NCI-H146 (cell line): ENCODE results near the gene CC2D2A.
"Not testable (repeated sequence)": the region's sequence is repeated elsewhere in the genome, so short reads cannot be mapped to it uniquely, and the experiment has no call there.

Experiments
- DNase-seq: peaks from one replicate; lab custom pipeline; 2025; lab: John Stamatoyannopoulos, UW

Gene CC2D2A

DNA sequence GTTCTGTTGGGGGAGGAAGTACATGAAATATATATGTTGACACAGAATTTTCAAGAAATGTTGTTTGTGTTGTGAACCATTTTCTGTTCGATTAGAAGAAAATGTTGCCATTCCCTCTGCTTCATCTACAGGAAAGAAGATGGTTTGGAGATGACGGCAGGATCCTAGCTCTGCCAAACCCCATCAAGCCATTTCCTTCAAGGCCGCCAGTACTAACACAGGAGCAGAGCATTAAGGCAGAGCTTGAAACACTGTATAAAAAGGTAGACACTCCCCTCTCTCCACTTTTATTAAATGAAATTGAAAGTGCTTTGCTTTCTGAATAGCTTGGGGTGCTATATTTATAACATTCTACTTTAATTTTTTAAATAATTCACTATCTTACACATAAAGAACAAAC is 46.8 kb downstream of the CC2D2A start:
- DNase-seq: no peak

DNA sequence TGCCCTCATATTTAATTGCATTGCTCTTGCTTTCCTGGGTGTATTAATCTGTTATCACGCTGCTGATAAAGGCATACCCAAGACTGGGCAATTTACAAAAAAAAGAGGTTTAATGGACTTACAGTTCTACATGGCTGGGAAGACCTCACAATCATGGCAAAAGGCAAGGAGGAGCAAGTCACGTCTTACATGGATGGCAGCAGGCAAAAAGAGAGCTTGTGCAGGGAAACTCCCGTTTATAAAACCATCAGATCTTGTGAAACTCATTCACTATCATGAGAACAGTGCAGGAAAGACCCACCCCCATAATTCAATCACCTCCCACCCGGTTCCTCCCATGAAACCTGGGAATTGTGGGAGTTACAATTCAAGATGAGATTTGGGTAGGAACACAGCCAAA is 48.0 kb downstream of the CC2D2A start:
- DNase-seq: not testable (repeated sequence)

DNA sequence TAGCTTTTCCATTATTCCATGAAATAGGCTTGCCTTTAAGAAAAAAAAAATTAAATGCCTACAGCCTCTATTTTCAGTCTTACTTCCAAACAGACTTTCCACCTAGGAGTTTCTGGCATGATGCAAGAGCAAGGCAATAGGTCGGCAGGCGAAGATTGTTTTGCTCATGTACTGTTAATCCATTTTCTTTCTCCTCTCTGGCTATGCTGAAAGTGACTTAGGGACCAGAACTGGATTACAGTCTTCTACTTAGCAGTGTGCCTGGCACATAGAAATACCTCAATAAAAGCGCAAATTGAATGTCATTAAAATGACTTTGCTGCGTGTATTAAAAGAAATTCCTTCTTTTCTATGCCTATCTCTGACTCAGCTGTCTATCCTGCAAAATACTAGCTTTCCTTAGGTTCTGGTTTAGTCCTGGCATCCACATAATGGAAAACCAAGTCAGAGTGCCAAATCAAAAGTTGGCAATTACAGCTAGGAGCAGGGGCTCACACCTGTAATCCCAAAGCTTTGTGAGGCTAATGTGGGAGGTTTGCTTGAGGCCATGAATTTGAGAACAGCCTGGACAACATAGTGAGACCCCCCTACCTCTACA is 51.9 kb downstream of the CC2D2A start:
- no peak for DNase-seq

DNA sequence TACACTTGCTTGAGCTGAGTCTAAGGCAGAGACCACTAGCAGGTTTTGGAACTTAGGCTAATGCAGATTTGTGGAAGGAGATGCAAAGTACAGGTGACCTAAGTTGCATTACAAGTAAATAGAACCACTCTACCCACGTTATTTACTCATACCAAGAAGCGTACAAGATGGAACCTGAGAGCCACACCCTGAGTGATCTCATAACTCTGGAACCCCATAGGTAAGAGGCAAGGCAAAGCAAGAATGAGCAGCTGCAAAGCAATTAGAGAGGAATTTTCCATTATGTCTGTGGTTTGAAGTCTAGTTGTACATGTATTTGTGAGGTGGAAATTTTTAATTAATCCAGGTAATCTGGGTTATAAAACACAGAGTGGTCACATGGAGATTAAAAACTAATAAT is 55.4 kb downstream of the CC2D2A start:
- DNase-seq: no peak

DNA sequence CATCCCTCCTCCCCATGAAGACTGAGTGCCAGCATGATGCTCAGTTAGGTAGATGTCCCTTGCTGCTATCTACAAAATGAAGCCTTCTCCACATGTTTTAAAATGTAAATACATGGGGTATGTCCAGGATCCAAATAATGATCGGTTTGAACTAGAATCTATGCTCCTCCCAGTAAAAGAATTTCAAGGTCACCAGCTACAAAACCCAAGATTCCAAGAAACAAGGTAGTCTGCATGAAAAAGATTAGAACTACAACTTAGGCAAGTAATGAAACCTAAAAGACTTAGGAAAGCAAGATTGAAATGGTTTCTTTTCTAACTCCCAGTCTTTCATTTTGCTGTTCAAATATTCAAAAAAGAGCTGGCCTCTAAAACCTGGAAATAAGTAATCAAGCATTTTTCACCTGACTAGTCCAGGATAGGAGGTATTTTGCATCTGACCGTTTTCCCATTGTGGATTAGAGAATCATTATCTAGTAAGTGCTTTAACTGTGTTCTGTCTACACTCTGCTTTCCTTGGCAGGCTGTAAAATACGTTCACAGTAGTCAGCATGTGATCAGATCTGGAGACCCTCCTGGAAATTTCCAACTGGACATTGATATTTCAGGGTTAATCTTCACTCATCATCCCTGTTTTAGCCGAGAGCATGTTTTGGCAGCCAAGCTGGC is 57.4 kb downstream of the CC2D2A start:
- no peak for DNase-seq

DNA sequence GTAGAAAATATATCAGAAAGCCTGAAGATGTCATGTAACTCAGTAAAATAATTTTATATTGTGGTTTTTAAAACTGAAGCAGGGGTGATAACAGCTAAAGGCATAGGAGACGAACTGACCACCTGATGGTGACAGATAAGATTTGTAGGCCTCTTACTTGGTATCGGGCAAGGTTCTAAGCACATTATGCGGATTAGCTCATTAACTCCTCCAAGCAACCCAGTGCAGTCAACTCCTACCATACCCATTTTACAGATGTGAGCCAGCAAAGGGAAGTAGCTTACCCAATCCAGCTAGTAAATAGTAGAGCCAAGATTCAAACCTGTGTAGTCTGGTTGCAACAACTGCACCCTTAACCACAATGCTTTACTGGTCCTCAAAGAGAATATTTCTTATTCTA is 62.1 kb downstream of the CC2D2A start:
- DNase-seq: no peak

DNA sequence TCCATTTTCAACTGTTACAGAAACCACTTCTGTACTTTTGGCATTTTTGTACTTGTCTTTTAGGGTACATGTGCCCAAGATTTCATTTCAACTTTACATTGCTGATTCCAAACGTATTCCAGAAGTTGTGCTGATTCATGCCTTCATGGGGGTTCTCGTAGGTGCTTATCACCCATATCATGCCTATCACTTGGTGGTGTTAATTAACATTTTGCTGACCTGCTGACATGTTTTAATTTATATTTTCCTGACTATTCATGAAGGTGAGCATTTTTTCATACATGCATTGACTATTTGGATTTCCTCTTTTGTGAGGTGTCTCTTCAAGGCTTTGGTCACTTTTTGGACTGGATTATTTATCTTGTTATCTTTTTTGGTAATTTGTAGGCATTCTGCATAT is 64.1 kb downstream of the CC2D2A start:
- no peak for DNase-seq

DNA sequence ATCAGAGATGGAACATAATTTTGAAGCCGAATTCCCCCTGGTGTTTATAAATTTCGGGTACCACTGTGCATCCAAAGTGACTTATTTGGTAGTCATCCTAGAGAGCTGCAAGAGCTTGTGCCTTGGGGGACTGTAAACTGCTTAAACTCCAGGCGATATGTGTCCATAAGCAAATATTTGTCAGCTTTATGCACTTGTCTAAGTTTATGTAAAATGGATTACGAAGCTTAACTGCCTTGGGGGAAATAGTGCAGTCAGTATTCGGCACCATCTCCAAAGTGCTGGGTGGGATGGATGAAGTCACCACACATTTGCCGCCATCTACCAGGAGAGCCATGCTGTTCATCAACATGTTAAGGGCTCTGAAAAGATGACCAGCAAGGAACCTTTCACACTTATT is 65.9 kb downstream of the CC2D2A start:
- DNase-seq: no peak

DNA sequence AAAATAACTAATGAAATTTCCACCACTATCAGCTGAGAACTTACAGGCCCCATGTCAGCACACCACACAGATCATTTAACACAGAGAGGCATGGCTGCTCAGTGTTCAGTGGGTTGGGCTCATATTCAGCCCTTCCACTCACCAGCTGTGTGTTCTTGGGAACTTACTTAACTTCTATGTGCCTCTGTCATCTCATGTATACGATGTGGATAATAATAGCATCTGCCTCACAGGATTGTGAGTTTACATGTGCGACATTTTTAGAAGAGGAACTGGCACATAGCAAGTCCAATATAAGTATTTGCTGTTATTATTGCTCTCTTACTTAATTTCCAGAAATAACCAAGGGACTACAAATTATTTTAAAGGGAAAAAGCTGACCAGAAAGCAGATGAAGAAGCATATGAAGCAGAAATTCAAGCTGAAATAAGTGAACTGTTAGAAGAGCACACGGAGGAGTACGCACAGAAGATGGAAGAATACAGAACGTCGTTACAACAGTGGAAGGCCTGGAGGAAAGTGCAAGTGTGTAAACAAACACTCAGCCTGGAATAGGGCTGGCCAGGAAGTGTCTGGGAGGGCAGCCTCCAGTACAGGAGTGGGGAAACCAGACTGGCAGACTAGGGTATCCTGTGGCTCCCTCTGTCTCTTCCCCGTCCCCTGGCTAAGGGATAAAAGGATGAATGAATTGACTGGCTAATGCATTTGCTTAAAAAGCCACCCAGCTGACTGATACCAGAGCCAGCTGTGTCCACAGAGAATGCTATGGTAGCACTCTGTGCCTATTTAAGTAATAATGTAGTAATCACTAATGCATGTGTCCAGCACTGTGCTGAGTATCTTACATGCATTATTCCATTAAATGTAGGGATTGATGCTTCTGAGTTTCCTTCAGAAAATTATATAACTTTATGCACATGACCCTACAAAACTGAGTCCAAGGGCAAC is 67.1 kb downstream of the CC2D2A start:
- DNase-seq: no peak

DNA sequence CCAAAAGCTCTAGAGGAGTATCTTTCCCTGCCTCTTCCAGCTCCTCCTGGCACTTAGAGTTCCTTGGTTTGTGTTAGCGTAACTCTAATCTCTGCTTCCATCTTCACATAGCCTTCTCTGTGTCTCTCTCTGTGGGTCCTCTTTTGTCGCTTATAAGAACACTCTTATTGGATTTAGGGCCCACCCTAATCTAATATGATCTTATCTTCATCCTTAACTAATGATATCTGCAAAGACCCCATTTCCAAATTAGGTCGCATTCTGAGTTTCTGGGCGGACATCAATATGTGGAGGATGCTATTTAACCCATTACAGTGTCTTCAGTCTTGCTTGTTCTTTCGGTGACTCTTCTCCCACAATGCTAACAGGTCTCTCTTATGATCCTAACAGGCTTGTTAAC is 72.3 kb downstream of the CC2D2A start:
- no peak for DNase-seq

DNA sequence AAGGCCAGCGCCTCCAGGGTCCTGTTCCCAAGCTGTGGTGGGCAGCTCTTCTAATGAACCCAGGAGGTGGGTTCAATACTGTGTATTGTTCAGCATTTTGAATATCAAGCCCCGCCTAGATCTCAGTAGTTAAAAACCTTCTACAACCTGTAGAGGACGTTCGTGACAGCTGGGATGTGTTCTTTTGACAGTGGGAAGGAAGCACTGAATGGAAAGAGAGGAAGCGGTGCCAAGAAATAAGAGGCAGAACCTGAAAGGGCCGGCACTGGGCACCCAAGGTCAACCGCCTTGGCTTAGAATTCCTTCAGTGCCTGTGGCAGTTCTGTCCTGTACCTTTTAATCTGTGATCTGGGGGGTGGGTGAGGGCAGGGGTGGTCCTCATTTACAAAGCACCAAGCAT is 73.1 kb downstream of the CC2D2A start:
- no peak for DNase-seq

DNA sequence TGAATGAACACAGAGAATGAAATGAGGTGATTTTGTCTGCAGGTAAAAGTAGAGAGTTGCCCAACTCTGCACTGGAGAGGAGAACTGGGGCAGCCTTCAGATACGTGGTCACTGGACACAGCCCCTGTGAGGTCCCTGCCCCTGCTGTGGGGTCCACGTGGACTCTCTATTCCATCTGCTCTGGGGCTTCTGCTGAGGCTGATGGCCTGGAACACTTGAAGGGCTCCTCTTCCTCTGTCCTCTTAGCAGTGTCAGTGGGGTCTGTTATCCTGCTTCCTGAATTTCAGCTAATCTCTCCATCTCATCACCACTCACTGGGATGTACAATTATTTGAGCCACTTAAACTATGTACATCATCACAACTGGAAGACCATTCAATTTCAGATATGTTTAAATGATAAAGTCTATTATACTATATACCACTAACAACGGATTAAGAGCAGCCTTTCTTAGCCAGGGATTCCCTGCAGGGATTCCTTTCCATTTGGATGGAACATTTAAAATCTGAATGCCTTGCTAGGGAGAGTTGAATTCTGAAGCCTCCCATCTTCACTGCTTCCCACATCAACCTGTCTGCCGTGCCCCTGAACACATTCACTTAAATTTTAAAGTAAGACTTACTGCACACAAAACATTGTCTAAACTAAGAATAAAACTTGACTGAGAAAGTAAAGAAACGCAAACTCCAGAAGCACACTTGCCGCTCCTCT is 74.0 kb downstream of the CC2D2A start:
- DNase-seq: no peak

DNA sequence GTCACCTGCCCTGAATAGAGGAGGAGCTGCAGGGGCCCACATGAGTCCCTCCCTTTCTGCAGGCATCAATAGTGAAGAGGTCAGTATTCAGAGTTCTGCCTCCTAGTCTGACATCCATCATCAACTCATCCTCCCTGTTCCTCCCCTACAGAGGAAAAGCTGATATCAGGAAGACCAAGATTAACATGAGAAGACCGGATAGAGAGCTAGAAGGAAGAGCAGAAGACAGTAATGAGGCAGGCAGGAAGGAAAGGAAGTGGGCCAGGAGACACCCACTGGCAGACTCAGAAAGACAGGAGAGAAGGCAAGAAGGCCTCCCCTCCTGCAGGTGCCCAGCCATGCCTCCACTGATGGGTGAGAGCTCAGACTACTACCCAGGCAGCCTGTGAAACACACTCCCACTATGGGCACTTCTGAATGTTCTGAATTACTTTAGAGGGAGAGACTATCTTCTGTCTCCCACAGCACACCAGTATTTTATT is 74.6 kb downstream of the CC2D2A start:
- DNase-seq: no peak

DNA sequence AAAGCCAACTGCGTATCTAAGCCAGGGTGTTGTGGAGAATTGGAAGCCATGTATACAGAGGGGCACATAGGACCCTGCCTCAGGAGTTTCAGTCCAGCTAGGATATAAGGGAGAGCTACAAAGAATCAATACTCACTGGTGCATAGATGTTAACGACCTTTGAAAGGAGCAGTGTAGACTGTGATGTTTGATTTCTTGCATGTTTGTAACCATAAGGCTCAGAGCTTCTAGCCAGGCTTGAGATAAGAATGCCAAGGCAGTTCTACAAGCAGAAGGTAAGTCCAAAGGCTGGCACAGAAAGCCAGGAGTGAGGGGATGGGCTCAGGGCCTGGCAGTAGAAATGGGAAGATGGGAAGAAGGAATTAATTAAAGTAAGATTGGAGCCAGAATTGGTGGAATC is 75.7 kb downstream of the CC2D2A start:
- no peak for DNase-seq

DNA sequence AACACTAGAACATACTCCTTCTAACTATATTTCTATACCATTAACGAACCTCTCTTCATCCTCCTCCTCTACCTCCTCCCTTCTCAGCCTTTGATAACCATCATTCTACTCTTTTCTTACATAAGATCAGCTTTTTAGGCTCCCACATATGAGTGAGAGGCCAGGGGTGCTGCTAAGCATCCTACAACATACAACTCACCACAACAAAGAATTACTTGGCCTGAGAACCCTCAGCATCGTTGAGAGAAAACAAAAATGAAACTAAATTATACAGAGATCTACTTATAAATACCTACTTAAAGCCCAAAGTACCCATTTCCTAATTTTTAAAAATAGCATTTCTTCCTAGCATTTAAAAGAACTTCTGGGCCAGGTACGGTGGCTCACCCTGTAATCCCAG is 77.7 kb downstream of the CC2D2A start:
- no peak for DNase-seq

DNA sequence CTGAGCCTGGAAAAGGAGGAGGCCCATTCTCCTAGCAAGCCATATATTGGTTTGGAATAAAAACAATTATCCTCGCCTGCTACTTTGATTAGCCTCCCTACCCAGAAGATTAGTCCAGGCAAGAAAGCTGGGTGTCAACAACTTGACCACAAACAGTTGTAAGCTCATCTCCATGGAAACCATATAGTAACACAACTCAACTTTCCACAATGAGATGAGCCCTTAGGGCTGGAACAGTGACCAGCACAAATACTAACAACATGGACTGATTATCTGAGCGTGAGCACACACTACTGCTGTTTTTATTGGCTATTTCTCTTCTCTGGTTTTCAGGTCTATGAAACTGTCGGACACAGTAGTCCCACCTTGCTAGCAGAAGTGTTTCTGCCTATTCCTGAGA is 80.8 kb downstream of the CC2D2A start:
- no peak for DNase-seq

DNA sequence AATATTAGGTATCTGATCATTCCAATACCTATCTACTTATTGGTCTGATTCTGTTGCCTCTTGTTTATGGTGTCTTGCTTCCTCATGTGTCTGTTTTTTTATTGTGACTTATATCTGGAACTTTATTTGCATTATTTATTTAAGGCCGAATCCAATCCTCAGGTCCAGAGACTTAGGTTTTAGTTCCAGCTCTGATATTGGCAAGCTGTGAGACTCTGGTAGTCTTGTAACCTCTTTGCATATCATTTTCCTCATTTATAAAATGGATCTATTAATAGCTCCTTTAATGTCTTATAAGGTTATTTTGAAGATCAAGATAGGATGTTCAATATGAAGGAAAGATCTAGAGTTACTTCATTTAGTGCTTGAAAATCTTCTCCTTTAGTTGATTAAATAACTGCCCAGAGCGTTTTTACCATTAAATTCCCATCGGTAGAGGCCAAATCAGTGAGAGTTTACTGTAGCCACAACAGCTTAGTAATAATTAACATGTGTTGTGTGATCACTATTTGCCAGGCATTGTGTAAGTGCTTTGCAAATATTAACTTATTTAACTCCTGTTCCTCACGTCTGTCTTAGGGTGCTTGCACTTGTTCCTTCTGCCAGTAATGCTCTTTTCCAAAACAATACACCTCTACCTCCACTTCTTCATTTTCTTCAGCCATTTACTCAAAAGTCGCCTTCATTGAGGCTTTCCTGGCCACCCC is 82.2 kb downstream of the CC2D2A start:
- no peak for DNase-seq

DNA sequence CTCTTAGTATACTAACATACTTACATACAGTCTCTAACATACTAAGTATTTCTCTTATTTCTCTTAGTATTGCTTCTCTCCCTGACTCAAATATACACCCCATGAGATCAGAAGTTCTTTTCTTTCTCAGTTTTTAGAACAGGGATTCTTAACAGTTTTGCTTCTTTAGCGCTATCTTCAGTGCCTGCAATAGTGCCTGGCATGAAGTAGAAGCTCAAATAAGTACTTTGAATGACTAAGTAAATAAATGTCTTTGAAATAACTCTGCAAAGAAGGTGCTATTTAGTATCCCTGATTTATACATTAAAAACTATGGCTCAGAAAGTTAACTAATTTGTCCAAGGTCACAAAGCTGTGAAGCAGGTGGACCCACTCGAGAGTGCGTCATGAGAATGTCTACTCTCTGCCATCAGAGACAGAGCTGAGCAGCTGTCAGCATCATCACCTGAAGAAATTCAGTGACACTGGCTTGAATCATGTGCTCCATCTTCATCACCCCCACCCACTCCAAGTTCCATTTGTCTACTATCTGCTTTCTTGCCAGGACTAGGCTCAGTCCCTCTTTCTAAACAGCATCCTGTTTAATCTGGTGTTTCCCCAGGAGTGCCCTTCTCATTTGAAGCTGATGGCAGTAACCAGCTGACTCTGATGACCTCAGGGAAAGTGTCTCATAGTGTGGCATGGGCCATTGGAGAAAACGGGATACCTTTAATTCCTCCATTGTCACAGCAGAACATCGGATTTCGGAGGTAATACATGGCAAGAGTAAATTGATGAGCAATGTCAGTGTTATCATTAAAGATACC is 83.1 kb downstream of the CC2D2A start:
- no peak for DNase-seq

DNA sequence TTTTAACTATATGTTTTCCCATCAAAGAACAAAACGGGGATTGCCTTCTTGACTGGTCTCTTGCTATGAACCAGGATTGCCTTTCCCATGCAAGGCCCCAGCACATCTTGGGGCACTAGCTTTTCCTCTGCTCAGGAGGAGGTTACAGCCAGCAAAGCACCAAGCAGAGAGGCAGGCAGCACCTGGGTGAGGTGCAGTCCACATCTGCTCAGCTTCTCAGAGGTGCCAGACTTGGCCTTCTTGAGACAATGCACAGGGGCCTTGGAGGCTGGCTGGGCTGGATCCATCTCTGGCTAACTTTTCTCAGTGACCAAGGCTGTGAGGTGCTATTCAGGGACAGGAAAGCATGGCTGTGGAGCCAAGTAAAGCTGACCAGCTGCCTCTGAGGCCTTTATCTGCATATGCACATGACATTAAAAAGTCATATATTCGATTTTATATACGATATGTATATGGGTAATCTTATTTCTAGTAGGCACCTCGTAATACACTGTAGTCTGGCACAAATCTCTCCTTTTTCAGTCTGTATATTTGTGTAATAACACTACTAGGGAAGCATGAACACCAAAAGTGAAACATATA is 86.9 kb downstream of the CC2D2A start:
- DNase-seq: no peak

DNA sequence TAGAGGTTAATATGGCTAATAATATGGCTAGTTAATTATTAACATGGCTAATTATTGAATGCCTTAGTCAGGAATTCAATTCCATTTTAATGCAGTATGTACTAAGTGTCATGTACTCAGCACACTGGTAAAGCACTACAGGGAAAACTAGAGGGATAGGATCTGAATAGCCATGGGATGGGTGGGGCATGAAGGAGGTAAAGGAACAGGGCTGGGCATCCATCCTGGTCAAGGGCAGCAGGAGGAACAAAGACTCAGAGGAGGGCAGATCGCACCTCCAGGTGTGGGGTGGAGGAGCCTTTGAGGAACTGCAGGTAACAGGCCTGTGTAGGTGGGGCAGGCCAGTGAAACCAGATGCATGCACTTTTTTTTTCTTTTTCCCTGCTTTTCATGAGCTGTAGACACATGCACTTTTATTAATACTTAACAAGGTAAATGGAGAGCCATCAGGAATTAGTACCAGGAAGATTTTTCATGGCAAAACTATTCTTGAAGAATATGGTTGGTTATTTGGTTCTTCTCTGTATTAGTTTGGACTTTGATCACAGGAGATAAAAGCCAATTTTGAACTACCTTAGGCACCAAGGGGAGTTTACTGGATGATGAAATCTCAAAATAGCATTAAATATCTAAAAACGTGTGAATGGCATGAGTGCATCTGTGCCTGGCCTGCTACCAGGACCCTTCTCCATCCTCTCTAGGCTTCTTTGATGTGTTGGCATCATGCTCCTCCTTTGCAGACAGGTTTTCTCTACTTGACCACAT is 88.3 kb downstream of the CC2D2A start:
- DNase-seq: no peak
